ELR (cell line): ENCODE measurements around the gene TCEA2.

Experiments used
- DNase-seq: peaks from one replicate; pipeline ENCODE4 v3.0.0-alpha.2; 2015; ENCODE audit warnings: low read depth

The TCEA2 gene

DNA sequence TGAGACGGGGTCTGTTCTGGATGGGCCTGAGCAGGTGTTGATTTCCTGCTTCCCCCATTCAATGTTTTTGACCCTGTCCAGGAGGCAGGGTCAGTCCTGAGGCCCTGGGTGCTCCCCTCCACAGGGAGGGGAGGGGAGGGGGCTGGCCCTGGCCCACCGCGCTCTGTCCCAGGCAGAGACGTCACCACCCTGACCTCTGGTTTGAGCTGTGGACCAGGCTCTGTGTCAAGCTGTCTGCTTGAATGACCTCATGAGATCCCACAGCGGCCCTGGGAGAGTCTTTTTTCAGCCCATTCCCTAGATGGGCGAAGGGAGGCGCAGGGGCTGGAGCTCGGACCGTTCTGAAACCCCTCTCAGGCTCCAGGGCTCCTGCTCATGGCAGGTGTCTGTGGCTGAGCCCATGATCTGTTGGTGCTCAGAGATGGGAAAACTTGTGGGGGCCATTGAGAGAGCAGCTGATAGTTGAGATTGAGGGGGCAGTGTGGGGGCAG lies 30.1 kb downstream of the TCEA2 start:
- no peak for DNase-seq

- no peak for DNase-seq
These were observed 32.5 kb downstream of the TCEA2 start for GRCh38 chr20:64095455-64095854.

- no peak for DNase-seq
These were observed 32.9 kb downstream of the TCEA2 start for GRCh38 chr20:64095927-64096326.

- DNase-seq: no peak
These were observed 33.5 kb downstream of the TCEA2 start for GRCh38 chr20:64096535-64096934.

DNA sequence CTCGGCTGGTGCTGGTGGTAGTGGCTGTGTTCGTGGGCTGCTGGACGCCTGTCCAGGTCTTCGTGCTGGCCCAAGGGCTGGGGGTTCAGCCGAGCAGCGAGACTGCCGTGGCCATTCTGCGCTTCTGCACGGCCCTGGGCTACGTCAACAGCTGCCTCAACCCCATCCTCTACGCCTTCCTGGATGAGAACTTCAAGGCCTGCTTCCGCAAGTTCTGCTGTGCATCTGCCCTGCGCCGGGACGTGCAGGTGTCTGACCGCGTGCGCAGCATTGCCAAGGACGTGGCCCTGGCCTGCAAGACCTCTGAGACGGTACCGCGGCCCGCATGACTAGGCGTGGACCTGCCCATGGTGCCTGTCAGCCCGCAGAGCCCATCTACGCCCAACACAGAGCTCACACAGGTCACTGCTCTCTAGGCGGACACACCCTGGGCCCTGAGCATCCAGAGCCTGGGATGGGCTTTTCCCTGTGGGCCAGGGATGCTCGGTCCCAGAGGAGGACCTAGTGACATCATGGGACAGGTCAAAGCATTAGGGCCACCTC lies 35.5 kb downstream of the TCEA2 start:
- no peak for DNase-seq

- no peak for DNase-seq
These were observed 36.2 kb downstream of the TCEA2 start for GRCh38 chr20:64099086-64099786.

DNA sequence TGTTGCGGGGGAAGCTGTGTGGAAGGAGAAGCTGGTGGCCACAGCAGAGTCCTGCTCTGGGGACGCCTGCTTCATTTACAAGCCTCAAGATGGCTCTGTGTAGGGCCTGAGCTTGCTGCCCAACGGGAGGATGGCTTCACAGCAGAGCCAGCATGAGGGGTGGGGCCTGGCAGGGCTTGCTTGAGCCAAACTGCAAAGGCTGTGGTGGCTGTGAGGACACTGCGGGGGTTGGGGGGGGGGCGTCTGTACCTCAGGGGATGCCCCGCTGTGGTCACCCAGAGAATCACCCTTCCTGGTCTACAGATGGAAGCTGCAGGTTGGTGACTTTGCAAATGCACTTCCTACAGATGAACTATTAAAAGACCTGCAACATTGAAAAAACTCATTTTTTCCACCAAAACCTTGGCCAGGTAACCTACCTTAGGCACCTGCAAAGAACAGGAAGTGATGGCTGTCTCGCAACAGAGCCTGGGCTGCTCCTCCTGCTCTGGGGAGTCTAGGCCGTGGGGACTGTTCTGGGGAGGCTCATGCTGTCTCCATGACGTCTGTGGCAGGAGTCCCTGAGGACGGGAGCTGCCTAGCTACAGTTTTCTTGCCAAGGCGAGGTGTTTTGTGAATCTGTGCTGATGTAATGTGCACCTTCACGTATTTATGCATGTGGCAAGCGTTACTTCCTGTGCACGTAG lies 37.0 kb downstream of the TCEA2 start:
- no peak for DNase-seq

DNA sequence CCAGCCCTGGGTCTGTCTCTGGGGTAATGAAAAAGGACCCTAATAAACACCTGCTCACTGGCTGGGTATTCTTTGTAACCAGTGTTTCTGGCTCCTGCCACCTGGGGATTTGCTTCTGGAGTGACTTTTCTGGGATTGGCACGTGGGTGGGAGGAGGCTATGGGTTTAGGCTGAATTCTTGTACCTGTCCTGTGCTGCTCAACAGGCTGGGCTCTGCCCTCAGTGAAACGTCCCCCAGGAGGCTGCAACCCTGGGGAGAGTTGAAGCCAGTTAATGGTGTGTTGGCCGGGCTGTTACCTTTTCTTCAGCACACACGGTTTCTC lies 37.5 kb downstream of the TCEA2 start:
- DNase-seq: no peak

DNA sequence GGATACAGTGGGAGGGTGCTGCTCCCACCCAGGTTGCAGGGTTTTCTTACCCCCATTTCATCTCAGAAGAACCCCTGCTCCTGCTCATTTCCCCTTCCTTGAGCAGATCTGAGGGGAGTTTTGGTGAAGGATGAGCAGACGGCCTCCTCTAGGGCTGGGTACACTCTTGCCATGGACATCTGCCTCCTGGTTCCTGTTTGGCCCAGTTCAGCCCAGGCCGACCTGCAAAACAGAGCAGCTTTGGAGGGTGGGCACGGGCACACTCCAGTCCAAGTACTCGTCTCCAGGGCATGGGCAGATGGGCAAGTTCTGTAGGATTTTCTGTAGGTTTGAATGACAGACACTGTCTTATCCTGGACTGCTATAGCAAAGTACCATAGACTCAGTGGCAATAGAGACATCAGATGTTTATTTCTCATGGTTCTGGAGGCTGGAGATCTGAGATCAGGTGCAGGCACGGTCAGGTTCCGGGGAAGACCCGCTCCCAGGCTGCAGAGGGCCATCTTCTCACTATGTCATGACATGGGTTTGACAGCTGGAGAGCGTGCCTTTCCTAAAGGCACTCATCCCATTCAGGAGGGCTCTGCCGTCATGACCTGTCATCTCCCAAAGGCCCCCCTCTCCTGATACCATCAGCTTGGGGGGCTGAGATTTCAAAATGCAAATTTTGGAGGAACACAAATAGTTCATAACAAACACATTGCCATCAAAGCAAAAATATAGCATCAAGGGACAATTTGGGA lies 38.1 kb downstream of the TCEA2 start:
- DNase-seq: no peak

- peak; percentile 38 for DNase-seq
These were observed 39.0 kb downstream of the TCEA2 start for GRCh38 chr20:64101731-64102621.

GRCh38 chr20:64102647-64103354 lies 39.8 kb downstream of the TCEA2 start:
- DNase-seq: no peak

GRCh38 chr20:64103871-64104666 lies 41.1 kb downstream of the TCEA2 start:
- DNase-seq: no peak

DNA sequence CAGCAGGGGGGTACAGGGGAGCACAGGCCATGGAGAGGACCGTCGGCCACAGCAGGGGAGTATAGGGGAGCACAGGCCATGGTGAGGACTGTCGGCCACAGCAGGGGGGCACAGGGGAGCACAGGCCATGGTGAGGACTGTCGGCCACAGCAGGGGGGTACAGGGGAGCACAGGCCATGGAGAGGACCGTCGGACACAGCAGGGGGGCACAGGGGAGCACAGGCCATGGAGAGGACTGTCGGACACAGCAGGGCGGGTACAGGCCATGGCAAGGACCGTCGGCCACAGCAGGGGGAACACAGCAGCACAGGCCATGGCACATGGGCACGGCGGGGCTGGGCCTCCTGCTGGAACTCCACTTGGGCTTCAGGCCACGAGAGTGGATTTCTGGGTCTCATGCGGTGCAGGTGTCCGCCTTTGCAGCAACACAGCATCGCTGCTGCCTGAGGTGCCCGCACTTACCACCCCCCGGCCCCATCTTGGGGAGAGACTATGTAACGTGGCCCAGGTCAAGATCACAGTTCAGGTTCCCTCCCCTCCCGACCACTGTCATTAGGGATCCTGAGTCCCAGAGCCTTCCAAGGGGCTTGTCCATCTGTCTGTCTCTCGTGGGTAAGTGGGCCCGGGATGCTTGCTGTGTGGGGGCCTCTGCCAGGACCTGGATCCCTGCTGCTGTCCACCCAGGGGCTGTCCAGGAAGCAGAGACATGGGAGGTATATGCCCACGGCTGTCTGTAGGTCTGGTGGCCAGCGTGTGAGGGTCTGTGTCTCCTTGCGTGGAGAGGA lies 41.9 kb downstream of the TCEA2 start:
- DNase-seq: no peak

DNA sequence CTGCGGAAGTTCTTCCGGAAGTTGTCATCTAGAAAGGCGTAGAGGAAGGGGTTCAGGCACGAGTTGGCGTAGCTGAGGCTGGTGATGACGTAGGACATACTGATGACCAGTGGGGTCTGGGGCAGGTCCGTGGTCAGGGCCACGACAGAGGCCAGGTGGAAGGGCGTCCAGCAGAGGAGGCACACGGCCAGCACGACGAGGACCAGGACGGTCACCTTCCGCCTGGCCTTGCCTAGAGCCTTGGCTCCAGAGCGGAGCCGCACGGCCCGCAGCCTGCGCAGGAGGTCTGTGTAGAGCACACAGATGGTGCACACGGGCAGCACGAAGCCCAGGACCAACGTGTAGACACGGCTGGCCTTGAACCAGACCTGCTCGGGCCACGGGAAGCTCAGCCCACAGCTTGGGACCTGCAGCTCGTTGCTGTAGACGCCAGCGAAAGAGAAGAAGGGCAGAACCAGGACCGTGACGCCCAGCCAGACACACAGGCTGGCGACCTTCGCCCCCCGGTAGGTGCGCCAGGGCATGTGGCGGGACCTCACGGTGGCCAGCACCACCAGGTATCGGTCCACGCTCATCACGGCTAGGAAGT lies 42.9 kb downstream of the TCEA2 start:
- DNase-seq: no peak

DNA sequence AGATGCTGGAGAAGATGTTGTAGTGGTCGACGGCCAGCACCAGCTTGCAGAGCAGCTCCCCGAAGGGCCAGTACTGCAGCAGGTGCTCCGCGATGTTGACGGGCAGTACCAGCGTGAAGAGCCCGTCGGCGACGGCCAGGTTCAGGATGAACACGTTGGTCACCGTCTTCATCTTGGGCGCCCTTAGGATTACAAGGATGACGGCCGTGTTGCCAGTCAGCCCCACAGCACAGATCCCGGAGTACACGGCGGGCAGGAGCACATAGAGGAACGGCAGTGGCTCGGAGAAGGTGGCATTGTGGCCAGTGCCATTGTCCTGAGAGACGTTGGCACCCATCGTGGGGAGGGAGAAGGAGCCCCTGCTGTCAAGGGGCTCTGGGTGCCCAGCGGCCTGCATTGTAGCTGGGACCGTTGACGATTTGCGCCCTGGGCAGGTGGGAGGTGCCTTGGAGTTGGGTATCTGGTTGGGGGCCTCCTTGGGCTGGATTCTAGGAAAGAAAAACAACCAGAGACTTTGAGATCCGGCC lies 43.5 kb downstream of the TCEA2 start:
- DNase-seq: no peak

DNA sequence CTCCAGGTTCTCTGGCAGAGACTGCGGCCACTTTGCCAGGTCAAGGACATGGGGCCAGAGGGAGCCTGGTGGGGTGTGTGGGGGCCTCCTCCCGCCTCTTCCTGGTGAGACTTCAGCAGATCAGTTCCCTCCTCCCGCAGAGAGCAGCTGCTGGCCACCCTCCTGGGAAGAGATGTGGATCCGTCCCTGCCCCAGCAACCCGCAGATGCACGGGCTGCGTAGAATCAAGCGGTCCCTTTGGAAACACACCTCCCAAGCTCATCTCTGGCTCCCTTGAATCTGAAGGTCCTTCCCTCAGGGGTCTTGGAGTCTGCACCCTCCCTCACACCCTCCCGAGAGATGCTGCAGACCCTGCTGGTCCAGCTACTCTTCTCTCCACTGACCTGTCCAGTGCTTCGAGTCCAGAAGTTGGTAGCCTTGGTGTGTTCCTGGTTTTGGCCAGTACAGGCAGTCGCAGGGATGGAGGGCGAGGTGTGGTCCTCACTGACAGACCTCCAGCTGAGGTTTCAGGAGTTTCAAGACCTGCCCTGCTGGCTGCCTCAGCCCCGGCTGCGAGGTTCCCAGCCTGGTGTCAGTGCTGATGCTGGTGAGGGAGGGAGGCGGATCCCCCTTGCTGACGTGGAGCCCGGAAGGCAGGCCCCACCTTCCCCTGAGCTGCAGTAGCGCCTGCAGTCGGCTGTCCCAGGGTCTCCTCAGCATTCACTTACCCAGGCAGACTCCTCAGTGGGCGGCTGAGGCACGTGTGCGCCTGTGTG lies 44.2 kb downstream of the TCEA2 start, which contains the start of gene NPBWR2:
NPBWR2 (minus strand) TSS at position 585 of the 755 bp plus-strand sequence. CDS start 734 bp downstream, outside the sequence.
- no peak for DNase-seq

DNA sequence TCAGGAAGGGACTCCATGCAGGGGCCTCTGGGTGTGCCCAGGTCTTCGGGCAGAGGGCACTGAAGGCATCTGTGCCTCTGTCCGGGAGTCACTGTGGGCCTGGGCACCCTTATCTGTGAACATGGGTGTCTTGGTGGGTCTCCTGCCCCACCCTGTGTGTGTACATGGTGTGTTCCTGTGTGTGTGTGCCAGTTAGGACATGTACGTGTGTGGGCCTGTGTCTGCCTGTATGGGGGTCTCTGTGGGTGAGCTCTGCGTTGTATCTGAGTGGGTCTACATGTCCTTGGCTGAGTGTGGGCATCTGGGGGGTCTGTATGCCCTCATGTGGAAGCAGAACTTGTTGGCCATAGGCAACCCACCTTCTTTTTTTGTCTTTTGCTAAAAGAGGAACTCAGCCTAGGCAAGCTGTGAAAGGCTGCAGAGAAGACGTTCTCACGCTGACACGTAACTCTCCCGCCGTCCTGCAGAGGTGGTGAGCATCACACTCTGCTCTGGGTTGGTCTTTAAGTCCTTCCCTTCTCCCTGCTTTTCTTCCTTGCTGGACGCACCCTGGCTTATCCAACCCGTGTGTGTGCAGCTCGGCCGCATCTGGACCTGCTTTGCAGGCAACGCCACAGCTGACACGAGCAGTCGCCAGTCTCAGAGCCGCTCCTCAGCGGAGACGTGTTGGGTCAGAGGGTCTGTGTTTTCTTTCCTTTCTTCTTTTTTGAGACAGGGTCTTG lies 44.9 kb downstream of the TCEA2 start:
- DNase-seq: no peak
